ENCODE measurements around the gene CARNS1. TPM values are rescaled to one million over a fixed set of nuclear protein-coding genes. Genes with fewer than 3 reads are reported as not detected.

Gene CARNS1
- total and polyA plus RNA-seq, 9 of the 15 experiments (the other 6 are each of a cell fraction or from before 2014, with no cell fraction given), result 0.01 to 0.18 (median 0.06) TPM; not detected in 3

DNA sequence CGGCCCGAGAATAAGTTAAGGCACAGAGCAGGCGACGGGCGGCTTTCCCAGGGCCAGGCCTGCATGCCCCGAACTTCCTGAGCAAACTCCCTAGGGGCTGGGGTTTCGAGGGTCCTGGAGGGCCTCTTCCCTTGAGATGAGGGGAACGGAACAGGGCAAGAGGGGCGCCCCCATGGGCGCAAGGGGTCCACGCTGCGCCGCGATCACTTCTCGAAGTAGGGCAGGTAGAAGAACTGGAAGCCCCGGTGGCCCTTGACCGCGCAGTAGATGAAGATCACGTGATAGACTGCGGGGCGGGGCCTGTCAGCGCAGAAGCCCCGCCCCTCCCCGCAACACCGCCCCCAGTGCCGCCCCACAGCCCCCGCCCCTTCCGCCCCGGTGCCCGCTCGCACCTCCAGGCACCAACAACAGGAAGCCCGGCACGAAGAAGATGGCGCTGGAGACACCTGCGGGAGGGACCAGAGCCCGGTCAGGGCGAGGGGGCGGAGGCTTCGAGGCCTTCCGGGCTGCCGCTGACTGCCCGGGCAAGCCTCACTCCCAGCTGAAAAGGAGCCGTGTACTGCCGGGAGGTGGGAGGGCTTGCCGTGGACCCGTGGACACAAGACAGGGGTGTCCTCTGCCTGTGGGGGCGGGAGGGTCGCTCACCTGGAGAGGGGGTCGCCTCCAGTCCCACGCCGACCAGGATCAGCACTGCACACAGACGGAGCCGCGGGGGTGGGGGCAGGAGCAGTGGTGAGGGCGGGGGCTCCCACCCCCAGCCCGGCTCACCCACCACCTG, 49.1 kb downstream of the CARNS1 start (continued):
- TF ChIP-seq YBX1 (IDR thresholded peaks at IDR 0.05) (no peak), EP300 (IDR thresholded peaks at IDR 0.05; ENCODE audit: low read length) (no peak), NRF1 (conservative IDR thresholded peaks at IDR 0.05 in 1 of 2, IDR thresholded peaks at IDR 0.05 in 1 of 2) (peak; percentile 37 to 41; a peak in 2 of 4 replicates), NFIC (IDR thresholded peaks at IDR 0.05) (no peak), PKNOX1 (IDR thresholded peaks at IDR 0.05) (no peak; the same call in 1 of the 2 replicates), ATF2 (CRISPR knock-in tag; IDR thresholded peaks at IDR 0.05) (no peak), PCBP2 (IDR thresholded peaks at IDR 0.05; ENCODE audit: low read depth, low read length, poor library complexity, severe bottlenecking) (no peak), ZSCAN32 (CRISPR knock-in tag; IDR thresholded peaks at IDR 0.05) (no peak), ELK3 (CRISPR knock-in tag; IDR thresholded peaks at IDR 0.05) (no peak), FOXM1 (IDR thresholded peaks at IDR 0.05; ENCODE audit: low read depth) (no peak), FOXM1 (CRISPR knock-in tag; IDR thresholded peaks at IDR 0.05; ENCODE audit: low read depth) (no peak), TRIM24 (IDR thresholded peaks at IDR 0.05) (no peak), SP1 (CRISPR knock-in tag; IDR thresholded peaks at IDR 0.05) (no peak; the same call in 1 of the 2 replicates), ZNF175 (CRISPR knock-in tag; IDR thresholded peaks at IDR 0.05; ENCODE audit: low read depth) (no peak), ZFP91 (CRISPR knock-in tag; IDR thresholded peaks at IDR 0.05) (no peak), THRAP3 (IDR thresholded peaks at IDR 0.05; ENCODE audit: borderline replicate concordance) (no peak), NFE2 (IDR thresholded peaks at IDR 0.05; ENCODE audit: low read depth) (no peak), ATF7 (IDR thresholded peaks at IDR 0.05) (0 out of 2 replicates have a peak, but pooled peaks have one; percentile 5)
- TF ChIP-seq, protein P1, sequence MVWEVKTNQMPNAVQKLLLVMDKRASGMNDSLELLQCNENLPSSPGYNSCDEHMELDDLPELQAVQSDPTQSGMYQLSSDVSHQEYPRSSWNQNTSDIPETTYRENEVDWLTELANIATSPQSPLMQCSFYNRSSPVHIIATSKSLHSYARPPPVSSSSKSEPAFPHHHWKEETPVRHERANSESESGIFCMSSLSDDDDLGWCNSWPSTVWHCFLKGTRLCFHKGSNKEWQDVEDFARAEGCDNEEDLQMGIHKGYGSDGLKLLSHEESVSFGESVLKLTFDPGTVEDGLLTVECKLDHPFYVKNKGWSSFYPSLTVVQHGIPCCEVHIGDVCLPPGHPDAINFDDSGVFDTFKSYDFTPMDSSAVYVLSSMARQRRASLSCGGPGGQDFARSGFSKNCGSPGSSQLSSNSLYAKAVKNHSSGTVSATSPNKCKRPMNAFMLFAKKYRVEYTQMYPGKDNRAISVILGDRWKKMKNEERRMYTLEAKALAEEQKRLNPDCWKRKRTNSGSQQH (CRISPR knock-in tag; IDR thresholded peaks at IDR 0.05), result no peak

All from K562 (cell line).